Jurkat, Clone E6-1 (cell line): ENCODE measurements around the gene ECEL1.

Experiments used
- DNase-seq: peaks from one replicate; pipeline ENCODE4 v3.0.0-alpha.2; 2011; ENCODE audit warnings: low read depth, low spot score
- H3K4me3 ChIP-seq: 2 replicates; pipeline ENCODE4 v1.5.1; 2011; ENCODE audit warnings: mild to moderate bottlenecking, low read length, control low read depth, moderate library complexity

ECEL1 gene

GRCh38 chr2:232523682-232524597 lies 36.3 kb upstream of the ECEL1 start:
- H3K4me3 ChIP-seq: no peak overlapping the region
- DNase-seq: no peak

GRCh38 chr2:232523402-232523681 lies 35.7 kb upstream of the ECEL1 start:
- no peak for DNase-seq

DNA sequence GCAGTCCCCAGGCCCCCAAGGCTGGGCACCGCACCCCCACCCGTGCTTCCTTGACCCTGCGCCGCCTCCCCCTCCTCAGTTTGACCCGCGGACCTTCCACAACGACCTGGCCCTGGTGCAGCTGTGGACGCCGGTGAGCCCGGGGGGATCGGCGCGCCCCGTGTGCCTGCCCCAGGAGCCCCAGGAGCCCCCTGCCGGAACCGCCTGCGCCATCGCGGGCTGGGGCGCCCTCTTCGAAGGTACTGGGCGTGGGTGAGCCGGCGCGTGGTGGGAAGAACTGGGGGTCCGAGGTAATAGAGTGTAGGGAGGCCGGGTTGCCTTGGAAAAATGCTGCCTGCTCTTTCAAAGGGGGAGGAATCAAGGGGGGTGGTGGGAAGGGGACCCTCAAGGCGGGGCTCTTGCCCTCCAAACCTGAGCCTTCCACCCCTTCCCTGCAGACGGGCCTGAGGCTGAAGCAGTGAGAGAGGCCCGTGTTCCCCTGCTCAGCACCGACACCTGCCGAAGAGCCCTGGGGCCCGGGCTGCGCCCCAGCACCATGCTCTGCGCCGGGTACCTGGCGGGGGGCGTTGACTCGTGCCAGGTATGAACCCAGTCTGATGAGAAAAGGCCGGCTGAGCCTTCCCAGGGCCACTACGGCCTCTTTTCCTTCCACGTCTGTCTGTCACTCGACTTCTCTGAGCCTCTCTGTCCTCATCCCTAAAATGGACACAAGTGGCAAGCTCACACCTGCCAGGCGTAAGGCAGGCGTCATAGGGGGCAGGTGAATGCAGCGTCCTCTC lies 35.2 kb upstream of the ECEL1 start:
- H3K4me3 ChIP-seq: no peak overlapping the region
- no peak for DNase-seq

More at GRCh38 chr2:232523402-232523681, 35.7 kb upstream of the ECEL1 start:
- H3K4me3 ChIP-seq: no peak overlapping the region

GRCh38 chr2:232521959-232522622 lies 34.5 kb upstream of the ECEL1 start:
- DNase-seq: no peak
- no peak overlapping the region for H3K4me3 ChIP-seq

GRCh38 chr2:232521098-232521497 lies 33.5 kb upstream of the ECEL1 start:
- H3K4me3 ChIP-seq: no peak overlapping the region
- DNase-seq: no peak

- DNase-seq: no peak
These were observed 32.9 kb upstream of the ECEL1 start for GRCh38 chr2:232520489-232520888.

GRCh38 chr2:232519581-232520438 lies 32.2 kb upstream of the ECEL1 start, which contains the start of gene PRSS56:
PRSS56 (plus strand) TSS chr2:232520388; CDS start chr2:232520599, 211 bp downstream.
- DNase-seq: no peak
- no peak within 1 kb of the TSS for H3K4me3 ChIP-seq

More at GRCh38 chr2:232520489-232520888, 32.9 kb upstream of the ECEL1 start:
- no peak overlapping the region for H3K4me3 ChIP-seq

DNA sequence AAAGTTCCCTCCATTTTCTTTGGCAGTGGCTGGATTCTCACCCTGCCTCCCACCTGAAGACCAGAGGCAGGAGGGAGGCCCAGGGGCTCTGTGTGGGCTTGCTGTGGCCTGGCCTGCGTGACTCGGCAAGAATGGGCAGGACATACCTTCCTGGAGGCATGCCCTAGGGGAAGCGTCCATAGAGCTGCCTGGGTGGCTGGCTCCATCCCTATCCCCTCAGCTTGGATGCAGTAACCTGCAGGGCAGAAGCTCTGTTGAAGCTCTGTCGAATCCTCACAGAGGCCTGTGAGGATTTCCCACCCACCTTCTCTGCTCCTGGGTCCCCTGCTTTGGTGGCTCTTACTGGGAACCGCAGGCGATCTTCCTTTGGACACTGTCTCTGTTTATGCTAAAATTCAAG lies 31.2 kb upstream of the ECEL1 start:
- H3K4me3 ChIP-seq: no peak overlapping the region
- no peak for DNase-seq

DNA sequence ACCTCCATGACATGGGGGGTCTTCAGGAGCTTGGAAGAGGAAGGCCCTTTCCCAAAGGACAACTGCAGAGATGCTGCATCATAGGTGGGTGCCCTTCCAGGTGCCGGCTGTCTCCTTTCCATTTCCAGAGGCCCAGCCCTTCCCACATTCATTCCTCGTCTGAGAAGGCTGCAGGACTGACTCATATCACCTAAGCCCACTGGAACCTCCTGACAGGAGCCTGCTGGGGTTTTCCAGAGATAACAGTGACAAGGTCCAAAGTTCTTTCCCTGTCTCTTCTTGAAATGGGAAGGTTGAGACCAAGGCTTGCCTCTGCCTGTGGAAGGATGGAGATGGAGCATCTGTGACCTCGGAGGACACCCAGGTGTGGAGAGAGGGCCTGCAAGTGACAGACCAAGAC lies 28.9 kb upstream of the ECEL1 start:
- no peak overlapping the region for H3K4me3 ChIP-seq
- DNase-seq: no peak

GRCh38 chr2:232515639-232516038 lies 28.0 kb upstream of the ECEL1 start:
- H3K4me3 ChIP-seq: no peak overlapping the region
- no peak for DNase-seq

GRCh38 chr2:232513353-232513752 lies 25.7 kb upstream of the ECEL1 start:
- no peak for DNase-seq
- H3K4me3 ChIP-seq: no peak overlapping the region

DNA sequence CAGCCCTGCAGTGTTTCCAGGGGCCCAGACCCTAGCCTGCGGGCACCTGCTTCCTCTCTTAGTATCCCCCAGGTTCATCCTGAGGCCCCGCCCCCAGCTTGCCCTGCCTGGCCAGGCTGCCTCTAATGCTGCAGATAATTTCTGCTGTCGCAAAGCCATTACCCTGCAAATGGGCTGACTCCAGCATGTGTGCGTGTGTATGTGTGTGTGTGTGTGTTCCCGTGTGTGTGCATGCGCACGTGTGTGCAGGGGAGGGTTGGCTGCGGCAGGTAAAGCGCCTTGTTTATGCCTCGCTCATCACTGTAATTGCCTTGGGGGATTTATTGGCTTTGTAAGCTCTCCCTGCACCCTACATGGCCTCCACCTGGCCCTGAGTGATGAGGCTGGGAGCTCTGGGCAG lies 25.0 kb upstream of the ECEL1 start:
- DNase-seq: no peak

DNA sequence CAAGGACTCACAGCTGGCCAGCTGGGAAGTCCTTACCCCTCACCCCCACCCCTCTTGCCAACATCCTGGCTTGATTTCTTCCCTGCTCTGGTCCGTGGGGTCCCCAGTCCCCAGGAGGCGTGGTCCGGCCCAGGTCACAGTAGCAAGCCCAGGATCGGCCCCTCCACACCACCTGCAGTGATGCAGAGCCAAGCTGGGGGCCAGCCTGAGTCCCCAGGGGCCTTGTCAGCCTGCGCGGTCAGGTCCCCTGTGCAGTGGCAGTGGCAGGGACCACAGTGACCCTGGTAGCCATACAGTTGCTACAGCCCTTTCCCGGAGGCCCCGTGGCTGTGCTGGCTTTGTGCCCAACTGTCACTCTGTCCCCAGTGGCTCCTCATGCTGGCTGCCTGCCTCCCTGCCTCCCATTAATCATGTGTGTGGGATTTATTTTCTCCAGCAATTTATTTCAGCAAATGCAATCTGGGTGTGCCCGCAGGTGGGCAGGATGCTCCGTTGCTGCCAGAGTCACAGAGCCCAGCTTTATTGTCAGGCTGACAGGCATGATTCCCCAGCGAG lies 23.8 kb upstream of the ECEL1 start:
- no peak for DNase-seq
- no peak overlapping the region for H3K4me3 ChIP-seq

More for the DNA sequence above, 25.0 kb upstream of the ECEL1 start:
- no peak overlapping the region for H3K4me3 ChIP-seq

- no peak overlapping the region for H3K4me3 ChIP-seq
- no peak for DNase-seq
These were observed 20.6 kb upstream of the ECEL1 start for GRCh38 chr2:232508251-232508650.

DNA sequence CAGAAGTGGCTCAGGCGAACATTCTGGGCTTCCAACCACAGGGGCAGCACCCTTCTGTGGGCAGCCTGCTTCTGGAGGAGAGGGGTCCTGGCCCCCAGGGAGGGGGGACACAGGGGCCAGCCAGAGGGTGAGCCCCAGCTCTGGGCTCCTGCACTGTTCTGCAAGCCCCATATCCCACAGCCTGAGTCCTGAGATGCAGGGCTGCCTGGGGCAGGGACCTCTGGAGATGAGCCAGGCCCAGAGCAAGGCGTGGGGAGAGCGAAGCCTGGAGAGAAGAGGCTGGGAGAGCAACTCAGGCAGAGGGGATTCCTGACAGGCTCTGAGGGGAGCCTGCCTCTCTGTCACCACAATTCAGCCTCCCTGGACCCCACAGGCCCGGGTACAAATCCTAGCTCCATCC lies 19.1 kb upstream of the ECEL1 start:
- no peak for DNase-seq
- no peak overlapping the region for H3K4me3 ChIP-seq

GRCh38 chr2:232505856-232506255 lies 18.2 kb upstream of the ECEL1 start:
- DNase-seq: no peak
- no peak overlapping the region for H3K4me3 ChIP-seq

DNA sequence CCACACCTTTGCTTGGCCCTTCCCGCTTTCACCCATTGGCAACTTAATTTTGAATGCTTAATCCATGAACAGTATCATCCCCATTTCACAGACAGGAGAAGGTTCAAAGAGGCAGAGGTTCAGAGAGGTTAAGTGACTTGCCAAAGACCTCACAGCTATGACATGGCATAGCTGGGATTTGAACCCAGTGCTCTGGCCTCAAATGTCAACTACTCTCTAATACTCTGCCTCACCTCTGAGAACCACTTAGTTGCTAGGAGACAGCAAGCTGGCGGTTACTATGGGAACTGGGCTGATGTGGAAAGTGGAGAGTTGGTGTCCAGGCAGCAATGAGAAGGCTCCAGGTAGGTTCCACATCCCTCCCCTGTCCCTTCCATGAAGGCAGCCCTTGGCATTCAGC lies 16.8 kb upstream of the ECEL1 start:
- no peak for DNase-seq

GRCh38 chr2:232503809-232504323 lies 16.2 kb upstream of the ECEL1 start:
- no peak overlapping the region for H3K4me3 ChIP-seq
- no peak for DNase-seq

More for the DNA sequence above, 16.8 kb upstream of the ECEL1 start:
- H3K4me3 ChIP-seq: no peak overlapping the region
